A204.1 (cell line): Measurements from ENCODE around the gene NPHP3.
"Not testable (repeated sequence)": the region's sequence is repeated elsewhere in the genome, so short reads cannot be mapped to it uniquely, and the experiment has no call there.

ENCODE experiments used
- FAIRE-seq: peaks from 2 replicates; lab custom pipeline; 2012; peaks lifted over from hg19 to GRCh38; lab: Jason Lieb, UNC

The NPHP3 gene

GRCh38 chr3:132722165-132723023, at the start of gene NPHP3:
NPHP3 (minus strand) TSS chr3:132722409; CDS start chr3:132722355, 54 bp downstream.
- FAIRE-seq: no peak

GRCh38 chr3:132758740-132759139, 36.5 kb upstream of the NPHP3 start:
- FAIRE-seq: no peak

DNA sequence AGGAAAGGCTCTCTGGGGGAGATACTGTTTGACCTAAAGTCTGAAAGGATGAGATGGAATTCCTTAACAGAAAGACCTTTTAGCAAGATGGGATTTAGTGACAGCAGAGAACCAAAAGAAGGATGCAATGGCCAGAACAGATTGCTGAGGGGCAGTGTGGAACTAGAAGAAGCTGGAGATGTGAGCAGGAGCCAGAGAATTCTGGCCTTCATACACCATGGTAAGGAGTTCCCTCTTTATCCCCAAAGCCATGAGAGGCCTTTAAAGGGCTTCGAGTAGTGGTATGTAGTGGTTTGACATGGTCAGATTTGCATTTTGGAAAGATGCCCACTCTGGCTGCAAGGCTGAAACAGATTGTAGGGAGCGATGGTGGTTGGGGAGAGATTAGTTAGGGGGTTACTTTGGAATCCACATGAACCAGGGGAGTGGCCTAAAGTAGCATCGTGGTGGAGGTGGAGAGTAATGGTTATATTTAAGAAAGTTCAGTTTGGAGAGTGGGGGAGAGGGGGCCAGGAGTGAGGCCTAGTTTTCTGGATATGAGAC, 34.0 kb upstream of the NPHP3 start:
- FAIRE-seq: no peak

DNA sequence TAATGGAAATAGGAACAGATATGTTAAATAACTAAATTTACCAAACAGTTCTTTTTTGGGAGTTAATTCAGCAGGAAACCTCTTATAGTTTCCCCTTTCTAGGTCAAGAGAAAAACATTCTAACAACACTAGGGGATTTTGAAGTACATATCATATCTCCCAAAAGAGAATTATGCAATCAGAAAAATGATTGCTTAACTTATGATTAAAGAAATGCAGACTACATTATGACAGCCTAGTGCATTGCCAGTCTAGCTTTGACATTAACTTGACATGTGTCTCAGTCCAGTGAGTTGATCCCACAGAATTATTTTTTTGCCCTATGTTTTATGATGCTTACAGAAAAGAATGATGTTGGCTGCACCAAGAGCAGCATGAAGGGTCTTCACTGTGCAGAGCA, 31.7 kb upstream of the NPHP3 start:
- FAIRE-seq: no peak

DNA sequence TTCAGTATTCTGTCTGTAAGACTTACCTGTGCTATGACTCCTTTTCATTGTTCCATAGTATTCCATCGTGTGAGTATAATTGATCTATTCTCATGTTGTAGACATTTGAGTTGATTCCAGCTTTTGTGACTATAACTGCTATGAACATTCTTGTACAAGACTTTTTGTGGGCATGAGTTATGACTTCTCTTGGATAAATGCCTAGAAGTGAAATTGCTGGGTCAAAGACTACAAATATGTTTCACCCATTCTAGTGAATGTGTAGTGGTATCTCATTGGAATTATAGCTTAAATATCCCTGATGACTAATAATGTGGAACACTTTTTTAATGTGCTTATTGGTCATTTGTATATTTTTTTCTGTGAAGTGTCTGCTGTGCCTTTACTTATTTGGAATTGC, 27.6 kb upstream of the NPHP3 start:
- FAIRE-seq: no peak

DNA sequence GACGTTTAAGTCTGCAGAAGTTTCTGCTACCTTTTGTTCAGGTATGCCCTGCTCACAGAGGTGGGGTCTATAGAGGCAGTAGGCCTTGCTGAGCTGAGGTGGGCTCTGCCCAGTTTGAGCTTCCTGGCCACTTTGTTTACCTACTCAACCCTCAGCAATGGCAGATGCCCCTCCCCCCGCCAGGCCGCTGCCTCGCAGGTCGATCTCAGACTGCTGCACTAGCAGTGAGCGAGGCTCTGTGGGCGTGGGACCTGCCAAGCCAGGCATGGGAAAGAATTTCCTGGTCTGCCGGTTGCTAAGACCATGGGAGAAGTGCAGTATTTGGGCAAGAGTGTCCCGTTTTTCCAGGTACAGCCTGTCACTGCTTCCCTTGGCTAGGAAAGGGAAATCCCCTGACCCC, 24.5 kb upstream of the NPHP3 start:
- FAIRE-seq: not testable (repeated sequence)

DNA sequence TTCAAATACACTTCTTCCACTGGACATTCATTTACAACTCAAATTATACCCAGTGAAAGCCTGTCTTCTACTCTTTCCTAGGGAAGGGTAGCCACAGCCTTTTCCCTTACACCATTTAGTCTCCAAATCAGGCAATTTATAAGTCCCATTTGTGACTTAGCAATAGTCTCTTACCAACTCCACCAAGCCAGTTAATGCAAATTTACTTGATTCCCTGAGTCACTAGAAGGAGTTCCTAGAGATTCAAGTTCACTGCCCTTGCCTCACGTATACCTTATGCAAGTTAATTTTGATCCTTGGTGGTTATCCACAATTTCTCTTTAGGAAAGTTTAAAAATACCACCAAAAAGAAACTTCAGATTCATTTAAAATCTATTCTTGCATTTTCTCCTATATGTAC, 16.1 kb upstream of the NPHP3 start:
- no peak for FAIRE-seq

DNA sequence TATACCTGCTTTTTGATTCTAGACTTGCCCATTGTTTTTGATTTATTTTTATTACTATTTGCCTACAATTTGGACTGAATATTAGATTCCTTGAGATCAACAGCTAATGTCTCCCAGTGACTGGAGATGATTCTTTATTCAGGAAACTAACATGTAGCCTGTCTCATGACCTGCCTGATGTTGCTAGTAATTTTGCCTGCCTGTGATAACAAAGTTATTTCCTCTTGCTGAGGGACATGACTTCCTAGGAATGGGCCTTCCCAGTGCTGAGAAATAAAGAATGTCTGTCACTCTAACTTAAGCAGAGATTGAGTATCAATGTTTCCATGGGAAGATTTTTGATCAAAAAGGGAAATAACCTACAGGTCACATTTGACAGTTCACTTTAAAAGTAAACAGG, 13.4 kb upstream of the NPHP3 start:
- no peak for FAIRE-seq

- no peak for FAIRE-seq
Measured at GRCh38 chr3:132730891-132731580, 8.8 kb upstream of the NPHP3 start.

- FAIRE-seq: peak; percentile 51
Measured at GRCh38 chr3:132726341-132726823, 4.2 kb upstream of the NPHP3 start.

- no peak for FAIRE-seq
Measured at GRCh38 chr3:132723024-132723950, 1.1 kb upstream of the NPHP3 start.

DNA sequence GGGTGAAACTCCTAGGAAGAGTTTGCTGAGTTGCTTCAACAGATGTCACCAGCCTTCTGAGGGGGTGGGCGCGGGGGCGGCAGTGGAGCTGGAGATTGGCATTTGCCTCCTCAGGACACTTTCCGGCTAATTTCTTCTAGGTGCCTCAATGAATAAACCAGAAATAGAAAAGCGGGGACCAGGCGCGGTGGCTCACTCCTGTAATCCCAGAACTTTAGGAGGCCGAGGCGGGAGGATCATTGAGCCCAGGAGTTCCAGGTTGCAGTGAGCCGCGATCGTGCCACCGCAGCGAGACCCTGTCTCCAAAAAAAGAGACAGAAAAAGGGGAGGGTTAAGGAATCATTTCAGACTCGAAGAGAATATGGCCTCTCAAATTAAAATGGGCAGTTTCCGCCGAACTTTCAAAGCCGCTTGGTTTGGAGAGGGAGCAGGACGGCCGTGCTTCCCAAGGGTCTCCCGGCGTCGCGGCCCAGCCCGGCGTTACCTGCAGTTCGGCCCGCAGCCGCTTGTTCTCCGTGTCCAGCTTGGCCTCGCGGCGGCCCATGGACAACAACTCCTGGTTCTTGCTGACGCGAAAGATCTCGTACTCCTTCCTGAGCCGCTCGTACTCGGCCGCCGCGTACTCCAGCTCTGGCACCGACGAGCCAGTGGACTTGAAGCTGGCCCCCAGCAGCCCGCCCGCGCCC, 587 bp downstream of the NPHP3 start:
- no peak for FAIRE-seq

- no peak for FAIRE-seq
Measured at GRCh38 chr3:132720228-132720627, 2.0 kb downstream of the NPHP3 start.

DNA sequence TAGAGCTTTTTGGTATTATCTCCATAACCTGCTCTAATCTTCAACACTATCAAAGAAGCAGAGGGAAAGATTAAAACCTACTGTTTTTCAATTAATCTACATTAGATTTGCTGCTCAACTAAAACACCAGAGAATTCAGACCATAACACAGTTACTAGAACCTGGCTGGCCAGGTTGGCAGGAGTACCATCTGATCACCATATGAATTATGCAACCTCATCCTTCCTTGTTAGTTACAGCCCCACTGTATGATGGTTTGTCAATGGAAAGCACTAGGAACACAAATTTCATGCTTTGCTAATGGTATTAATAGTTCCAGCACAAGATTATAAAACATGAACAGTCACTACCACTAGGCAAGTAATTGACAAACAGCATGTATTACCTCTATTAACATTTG, 5.8 kb downstream of the NPHP3 start:
- no peak for FAIRE-seq

DNA sequence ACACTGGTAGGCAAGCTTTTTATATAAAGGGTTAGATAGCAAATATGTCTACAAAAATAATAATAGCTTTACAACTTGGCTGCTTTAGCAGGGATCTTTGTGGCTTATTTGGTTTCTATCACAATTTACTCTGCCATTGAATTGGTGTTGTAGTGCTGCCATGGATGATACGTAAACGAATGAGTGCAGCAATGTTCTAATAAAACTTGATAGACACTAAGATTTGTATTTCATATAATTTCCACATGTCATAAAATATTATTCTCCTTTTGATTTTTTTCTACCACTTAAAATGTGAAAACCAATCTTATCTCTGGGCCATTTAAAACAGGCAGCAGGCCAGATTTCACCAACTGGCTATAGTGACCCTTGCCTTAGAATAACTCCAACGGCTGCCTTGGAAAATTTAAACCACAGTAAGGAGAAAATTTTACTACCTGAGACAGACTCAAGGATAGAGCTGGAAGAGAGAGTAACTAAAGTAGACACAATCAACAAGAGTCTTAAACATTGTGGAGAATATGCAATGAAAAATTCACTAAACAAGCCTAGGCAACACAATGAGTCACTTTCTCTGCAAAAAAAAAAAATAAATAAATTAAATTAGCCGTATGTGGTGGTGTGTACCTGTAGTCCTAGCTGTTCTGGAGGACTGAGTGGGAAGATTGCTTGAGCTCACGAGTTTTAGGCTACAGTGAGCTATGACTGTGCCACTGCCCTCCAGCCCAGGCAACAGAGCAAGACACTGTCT, 8.1 kb downstream of the NPHP3 start:
- no peak for FAIRE-seq

DNA sequence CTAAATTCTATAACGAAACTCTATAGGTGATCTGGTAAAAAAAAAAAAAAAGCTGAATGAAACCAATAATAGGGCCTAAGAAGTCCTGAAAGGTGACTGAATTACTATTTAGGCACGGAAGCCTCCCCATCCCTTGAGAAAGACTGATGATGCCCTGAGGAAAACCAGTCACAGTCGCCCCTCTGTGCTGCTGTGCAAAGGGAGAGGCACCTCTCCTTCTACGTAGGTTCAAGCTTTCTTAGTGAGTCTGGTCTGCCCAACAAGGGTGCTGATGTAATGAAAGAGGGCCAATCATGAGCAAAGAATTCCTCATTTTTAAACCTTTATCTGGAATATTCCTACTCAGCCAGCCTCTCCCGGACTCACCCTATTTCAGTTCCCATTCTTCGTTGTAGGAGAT, 11.9 kb downstream of the NPHP3 start:
- no peak for FAIRE-seq

DNA sequence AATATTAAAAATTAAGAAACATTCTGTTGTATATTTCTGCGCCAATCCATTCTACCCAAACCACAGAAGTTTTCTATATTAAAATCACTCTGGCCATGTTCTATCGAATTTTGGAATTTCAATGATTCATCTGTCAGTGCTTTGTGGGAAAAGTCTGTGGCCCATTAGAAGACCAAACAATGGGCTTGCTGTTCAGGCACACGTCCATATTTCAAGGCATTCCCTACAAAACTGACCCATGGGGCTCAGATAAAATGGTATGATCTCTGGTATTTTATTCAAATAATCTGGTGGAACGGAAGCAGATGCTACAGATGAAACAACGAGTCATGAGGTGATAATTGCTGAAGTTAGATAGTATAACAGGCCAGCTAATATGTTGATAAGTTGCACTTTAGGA, 12.4 kb downstream of the NPHP3 start:
- no peak for FAIRE-seq

GRCh38 chr3:132703733-132704132, 18.5 kb downstream of the NPHP3 start:
- FAIRE-seq: no peak

- no peak for FAIRE-seq
Measured at GRCh38 chr3:132695422-132695821, 26.8 kb downstream of the NPHP3 start.

DNA sequence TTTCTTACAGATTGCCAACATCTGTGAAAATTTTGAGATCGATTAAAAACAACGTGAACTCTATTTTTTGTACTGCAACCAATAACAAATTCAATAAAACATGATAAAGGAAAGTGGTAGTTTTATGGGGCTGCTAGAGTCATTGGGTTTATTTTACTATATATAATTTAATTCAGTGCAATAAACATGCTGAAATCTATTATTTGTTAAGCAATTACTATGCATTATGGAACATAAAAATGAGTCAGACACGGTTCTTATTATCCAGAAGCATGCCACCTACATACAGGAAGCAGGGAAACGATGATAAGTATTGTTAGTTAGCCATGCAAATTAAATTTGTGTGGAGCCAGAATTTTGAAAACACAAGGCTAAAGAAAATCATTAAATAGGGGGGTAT, 27.2 kb downstream of the NPHP3 start:
- no peak for FAIRE-seq

DNA sequence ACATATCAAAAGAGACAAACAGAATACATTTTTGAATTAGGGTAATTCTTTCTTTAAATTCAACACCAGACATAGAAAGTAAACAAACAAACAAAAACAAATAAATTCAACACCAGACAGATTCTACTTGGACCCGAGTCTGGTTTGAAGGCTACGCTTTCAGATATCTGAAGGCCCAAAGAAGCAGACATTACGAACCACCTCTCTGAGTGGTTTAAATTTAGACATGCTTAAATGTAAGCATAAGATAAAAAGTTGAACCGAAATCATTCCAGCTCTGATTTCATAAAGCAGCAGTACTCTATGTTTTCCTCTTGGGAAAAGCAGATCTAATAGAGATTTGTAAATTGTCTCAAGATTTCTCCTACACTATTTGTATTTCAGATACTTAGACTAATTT, 32.2 kb downstream of the NPHP3 start:
- FAIRE-seq: no peak
